Measurements from ENCODE around the gene NAALADL2.

Gene NAALADL2

GRCh38 chr3:175272392-175272791 lies 413.3 kb downstream of the NAALADL2 start:
- no peak for DNase-seq

- no peak for DNase-seq
These were observed 414.4 kb downstream of the NAALADL2 start for GRCh38 chr3:175273573-175273972.

DNA sequence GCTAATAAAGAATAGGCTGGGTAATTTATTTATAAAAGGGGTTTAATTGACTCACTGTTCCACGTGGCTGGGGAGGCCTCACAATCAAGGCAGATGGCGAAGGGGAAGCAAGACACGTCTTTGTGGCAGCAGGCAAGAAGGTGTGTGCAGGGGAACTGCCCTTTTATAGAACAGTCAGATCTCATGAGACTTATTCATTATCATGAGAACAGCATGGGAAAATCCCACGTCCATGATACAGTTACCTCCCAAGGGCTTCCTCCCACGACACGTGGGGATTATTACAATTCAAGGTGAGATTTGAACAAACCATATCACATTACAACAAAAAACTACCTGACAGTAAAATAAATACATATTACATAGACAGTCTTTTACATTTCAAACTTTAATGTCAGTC lies 414.9 kb downstream of the NAALADL2 start:
- DNase-seq = no peak

DNA sequence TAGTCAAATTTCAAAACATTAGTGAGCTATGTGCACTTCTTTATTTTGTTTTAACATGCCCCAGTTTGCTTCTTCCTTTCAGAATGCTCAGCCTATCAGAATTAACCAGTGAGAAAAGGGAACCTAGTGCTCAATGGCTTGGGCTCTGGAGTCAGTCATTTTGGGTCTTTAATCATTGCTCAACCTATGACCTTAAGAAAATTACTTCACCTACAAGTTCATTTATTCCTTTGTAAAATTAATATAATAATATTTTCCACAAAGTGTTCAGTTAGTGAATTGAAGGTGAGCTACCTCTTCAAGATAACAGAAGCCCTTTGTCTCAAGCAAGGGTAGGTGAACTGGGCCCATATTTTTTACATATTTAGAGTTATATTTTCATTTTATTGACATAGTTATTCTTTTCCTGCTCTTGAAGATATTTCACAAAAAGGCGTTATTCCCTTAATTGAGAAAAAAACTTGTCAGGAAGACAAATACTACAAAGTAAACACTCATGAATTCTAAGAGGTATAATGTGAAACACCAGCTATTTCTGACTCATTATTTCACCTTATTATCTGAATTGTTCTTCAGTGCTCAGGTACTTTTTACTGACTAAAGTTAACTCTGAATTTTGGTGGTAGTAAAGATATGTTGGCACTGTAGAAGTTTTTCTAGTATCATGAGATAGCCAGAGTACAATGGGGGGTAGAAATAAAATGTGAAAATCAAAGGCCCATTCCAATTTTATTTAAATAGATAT lies 415.5 kb downstream of the NAALADL2 start:
- DNase-seq = no peak

GRCh38 chr3:175278680-175279079 lies 419.5 kb downstream of the NAALADL2 start:
- DNase-seq = no peak

- DNase-seq = no peak
These were observed 420.3 kb downstream of the NAALADL2 start for GRCh38 chr3:175279457-175279856.

DNA sequence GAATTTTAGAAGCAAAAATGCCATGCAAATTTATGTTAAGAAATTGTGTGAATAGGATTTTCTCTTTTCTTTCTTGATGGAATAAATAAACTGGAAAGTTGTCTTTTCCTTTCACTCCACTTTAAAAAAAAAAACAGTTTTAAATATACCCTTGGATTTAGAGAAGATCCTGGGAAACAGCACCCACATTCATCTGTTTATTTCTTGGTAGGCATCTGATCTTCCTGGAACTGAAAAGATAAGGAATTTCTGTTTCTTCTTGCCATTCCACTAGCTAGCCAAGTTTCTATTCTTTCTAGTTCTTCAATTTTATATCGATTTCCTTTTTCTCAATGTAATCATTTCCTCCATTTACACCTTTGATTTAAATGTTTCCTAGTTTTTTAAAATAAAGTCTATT lies 420.8 kb downstream of the NAALADL2 start:
- DNase-seq = no peak

DNA sequence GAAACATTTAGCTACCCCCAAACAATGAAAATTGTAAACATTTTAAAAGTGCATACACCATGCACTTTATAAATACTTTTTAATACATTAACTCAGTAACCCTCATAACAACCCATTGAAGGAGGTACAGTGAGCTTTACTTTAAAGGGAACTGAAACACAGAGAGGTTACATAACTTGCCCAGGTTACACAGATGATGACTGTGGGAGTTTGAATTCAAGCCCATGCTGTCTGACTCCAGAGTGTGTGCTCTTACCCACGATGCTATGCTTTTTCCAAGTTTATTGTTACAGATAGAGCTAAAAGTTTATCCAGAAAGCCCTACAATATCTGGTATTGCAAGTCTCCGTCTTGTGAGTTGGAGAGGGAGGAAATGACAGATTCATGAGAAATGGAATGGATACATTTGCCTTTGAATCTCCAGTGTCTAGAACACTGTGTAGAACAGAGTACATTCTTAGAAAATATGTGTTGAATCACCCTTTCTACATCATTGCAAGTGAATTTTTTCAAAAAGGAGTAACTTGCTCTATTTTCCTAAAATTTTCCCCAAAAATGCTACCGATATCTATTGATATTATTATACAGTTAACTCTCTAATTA lies 428.3 kb downstream of the NAALADL2 start:
- no peak for DNase-seq

DNA sequence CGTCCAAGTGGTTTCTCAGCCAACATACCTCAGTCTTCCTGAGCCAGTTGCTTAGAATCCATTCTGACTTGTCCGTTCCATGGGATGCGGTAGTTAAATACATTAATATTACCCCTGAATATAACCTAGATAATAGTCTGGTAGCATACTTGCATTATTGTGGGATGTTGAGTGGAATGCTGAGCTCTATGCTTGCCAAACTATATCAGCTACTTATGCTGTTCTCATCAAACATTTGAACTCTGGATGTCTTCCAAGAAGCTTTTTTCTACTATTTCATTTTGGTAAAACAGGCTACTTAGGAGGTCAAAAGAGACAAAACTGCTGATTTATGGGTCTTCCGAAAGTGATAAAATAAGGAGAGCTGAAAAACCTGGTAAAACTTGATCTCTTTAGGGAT lies 429.5 kb downstream of the NAALADL2 start:
- DNase-seq = peak; percentile 48

DNA sequence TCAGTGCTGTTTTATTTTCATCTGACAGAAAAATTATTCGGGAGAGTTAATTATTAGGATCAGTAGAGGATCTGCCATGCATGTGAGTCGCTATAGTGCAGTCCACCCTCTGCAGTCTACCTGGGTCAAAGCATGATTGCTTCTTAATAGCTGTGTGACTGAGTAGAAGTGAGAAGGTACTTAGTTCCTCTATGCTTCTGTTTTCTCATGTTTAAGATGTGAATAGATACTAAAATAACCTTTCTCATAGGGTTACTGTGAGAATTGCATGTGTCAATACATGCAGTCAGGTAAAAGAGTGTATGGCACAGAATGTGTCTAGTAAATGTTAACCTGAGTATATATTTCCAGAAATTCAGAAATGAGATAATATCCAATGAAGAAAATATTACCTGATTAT lies 435.7 kb downstream of the NAALADL2 start:
- no peak for DNase-seq

GRCh38 chr3:175295248-175296130 lies 436.4 kb downstream of the NAALADL2 start:
- DNase-seq = no peak

DNA sequence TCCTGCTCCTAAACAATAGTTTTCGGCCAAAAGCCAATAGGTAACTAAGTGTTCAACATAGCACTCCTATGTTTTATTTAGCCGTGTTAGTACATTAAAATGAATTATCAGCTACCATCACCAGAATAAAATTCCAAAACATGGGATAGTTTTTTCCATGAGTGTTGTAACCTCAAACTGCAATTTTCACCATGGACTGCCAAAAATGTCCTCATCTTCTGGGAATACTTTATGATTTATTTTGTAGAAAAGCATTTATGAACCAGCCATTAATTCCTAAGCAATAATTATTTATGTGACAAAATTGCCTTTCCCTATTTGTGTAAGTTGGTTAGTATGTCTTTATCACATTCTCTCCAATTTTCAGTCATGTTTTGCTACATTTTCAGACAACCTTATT lies 438.1 kb downstream of the NAALADL2 start:
- DNase-seq = no peak

DNA sequence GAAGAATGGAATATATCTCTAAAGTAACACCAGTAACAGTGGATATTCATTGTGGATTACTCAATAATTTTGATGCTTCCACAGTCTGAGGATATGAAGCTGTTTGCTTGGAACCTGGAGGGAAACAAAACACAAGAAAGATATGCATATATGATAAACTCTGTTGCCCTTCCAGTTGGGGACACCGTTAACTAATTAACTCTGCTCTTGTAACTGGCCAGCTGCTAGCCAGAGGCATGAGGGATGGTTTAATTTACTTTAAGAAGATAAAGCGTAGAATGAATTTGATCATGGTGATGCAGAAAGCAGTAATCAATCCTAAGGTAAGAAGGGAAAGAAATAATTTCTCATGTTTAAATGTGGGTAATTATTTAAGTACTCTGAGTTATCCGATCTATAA lies 442.6 kb downstream of the NAALADL2 start:
- no peak for DNase-seq

- no peak for DNase-seq
These were observed 445.3 kb downstream of the NAALADL2 start for GRCh38 chr3:175304404-175304803.

GRCh38 chr3:175307642-175308041 lies 448.5 kb downstream of the NAALADL2 start:
- no peak for DNase-seq

- DNase-seq = no peak
These were observed 449.0 kb downstream of the NAALADL2 start for GRCh38 chr3:175308097-175308496.

DNA sequence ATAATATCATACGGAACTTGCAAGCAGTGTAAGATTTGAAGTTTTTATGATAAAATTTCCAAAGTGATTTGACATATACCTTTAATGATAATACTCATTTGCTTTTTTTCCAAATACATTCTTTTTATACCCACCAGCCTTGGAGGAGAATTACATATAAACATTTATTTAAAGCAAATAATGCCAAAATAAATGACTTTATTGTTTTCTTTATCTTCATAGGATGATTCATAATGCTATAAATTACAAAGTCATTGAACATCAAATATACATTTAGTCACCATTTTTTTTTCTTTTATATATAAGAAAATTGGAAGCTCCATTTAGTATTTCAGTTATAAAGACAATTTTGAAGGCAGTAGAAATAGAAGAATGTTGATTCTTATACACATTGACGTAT lies 450.9 kb downstream of the NAALADL2 start:
- no peak for DNase-seq

- DNase-seq = no peak
These were observed 452.3 kb downstream of the NAALADL2 start for GRCh38 chr3:175311404-175311803.

- DNase-seq = no peak
These were observed 452.8 kb downstream of the NAALADL2 start for GRCh38 chr3:175311946-175312345.

DNA sequence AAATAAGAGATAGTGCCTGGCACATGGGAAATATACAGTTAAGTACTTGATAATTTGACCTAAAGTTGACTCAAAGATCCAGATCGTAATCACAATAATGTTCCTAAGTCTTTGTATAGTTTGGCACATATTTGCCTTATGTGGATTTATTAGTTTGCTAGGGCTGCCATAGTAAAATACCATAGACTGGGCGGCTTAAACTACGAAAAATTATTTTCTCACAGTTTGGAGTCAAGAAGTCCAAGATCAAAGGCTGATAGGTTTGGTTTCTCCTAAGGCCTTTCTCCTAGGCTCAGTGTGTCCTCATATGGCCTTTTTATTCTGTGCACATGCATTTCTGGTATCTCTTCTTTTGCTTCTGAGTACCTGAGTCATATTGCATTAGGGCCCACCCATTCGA lies 453.7 kb downstream of the NAALADL2 start:
- no peak for DNase-seq

DNA sequence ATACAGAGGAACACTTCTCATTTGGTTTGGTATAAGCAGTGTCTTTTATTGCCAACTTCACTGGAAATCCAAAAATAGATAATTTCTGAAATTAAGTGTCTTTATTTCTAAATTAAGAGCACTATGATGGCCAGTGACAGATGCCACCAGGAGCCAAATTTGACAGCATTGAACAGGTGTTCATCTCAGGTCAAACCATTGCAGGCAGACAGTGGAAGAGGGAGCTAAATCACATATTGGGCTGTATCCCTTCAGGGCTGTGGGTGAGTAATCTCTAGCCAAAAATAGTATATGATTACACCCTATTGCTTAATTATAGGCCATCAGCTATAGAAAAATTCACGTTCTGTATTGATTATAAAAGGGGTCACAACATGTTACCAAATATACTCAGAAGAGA lies 457.7 kb downstream of the NAALADL2 start:
- DNase-seq = no peak

GRCh38 chr3:175325440-175325839 lies 466.3 kb downstream of the NAALADL2 start:
- no peak for DNase-seq

GRCh38 chr3:175326041-175326440 lies 466.9 kb downstream of the NAALADL2 start:
- DNase-seq = no peak

- DNase-seq = no peak
These were observed 470.2 kb downstream of the NAALADL2 start for GRCh38 chr3:175329373-175329772.

Data from DMS79 treated with DMSO at 0.1 percent for 48 hours (cell line).